A673 (cell line): ENCODE results near the gene PPP2R5B.

ENCODE experiments used
- CTCF ChIP-seq: fragments of 300-800, 200-600 bp; sonication (generic); conservative IDR thresholded peaks from 2 replicates; pipeline ENCODE4 v1.5.1; 2017; ENCODE audit warnings: low read depth, mild to moderate bottlenecking, antibody characterized with exemption, low read length, moderate library complexity, mixed read lengths
- EZH2 ChIP-seq: fragments of 200-600 bp; sonication (generic); IDR thresholded peaks from 2 replicates; pipeline ENCODE4 v1.6.1; 2017; ENCODE audit warnings: borderline replicate concordance, low read depth, mild to moderate bottlenecking, mixed read lengths, antibody characterized with exemption, low read length; ENCODE audit not compliant: poor library complexity, severe bottlenecking

- TF ChIP-seq EZH2 (no peak), CTCF (no peak)
Observed at GRCh38 chr11:64881476-64881875, 43.0 kb upstream of the PPP2R5B start.
